ENCODE measurements around the gene MCF2L2. TPM values are rescaled to one million over a fixed set of nuclear protein-coding genes. Genes with fewer than 3 reads are reported as not detected.

Gene MCF2L2
- polyA plus RNA-seq, 2 of the 4 experiments (the other 2 are of a cell fraction) = 0.03 to 0.05 TPM

GRCh38 chr3:183434992-183435391, 6.6 kb upstream of the MCF2L2 start (continued):
- TF ChIP-seq BCL3 (IDR thresholded peaks at IDR 0.05) (no peak), ZFP36 (IDR thresholded peaks at IDR 0.05; ENCODE audit: borderline replicate concordance, partially characterized antibody) (no peak), RCOR1 (IDR thresholded peaks at IDR 0.05; ENCODE audit: low read depth, low read length) (no peak)

- no peak for DNase-seq (ENCODE audit: low read depth in 1 of 2, low spot score in 1 of 2)
- Histone ChIP-seq H3K9me3 (no peaks in the 10 kb centered on the region), H3K4me3 (no peak overlapping the region), H3K27ac (no peak overlapping the region), H3K4me2 (no peak overlapping the region), H3K4me1 (no peaks in the 10 kb centered on the region)
- 71% methylated on average over 9 of the region's 9 CpGs for WGBS (ENCODE audit: missing lambda C conversion rate)
- TF ChIP-seq CTCF (IDR thresholded peaks at IDR 0.05) (no peak), MAX (IDR thresholded peaks at IDR 0.05) (no peak), RNF2 (IDR thresholded peaks at IDR 0.05; ENCODE audit: borderline replicate concordance, low read depth) (no peak), TP53 (CRISPR knock-in tag; IDR thresholded peaks at IDR 0.05) (no peak), FOXS1 (CRISPR knock-in tag; IDR thresholded peaks at IDR 0.05) (no peak), NPAS2 (CRISPR knock-in tag; IDR thresholded peaks at IDR 0.05; ENCODE audit: borderline replicate concordance) (no peak), HEYL (CRISPR knock-in tag; IDR thresholded peaks at IDR 0.05) (no peak), MYC (IDR thresholded peaks at IDR 0.05; ENCODE audit: borderline replicate concordance, low read length) (no peak), HOXB13 (CRISPR knock-in tag; IDR thresholded peaks at IDR 0.05; ENCODE audit: low read depth) (no peak), CHD4 (IDR thresholded peaks at IDR 0.05; ENCODE audit: borderline replicate concordance) (no peak), MAZ (IDR thresholded peaks at IDR 0.05; ENCODE audit: borderline replicate concordance, low read depth, low read length) (no peak), FOSB (CRISPR knock-in tag; IDR thresholded peaks at IDR 0.05) (no peak), CHD2 (IDR thresholded peaks at IDR 0.05; ENCODE audit: low read length, partially characterized antibody) (no peak)
- ATAC-seq = no peak
- CTCF ChIA-PET = no interaction called here
- POLR2A ChIA-PET = no interaction called here
- no peak for FAIRE-seq
Measured at GRCh38 chr3:183434503-183434902, 6.1 kb upstream of the MCF2L2 start.

- no peak for DNase-seq (ENCODE audit: low read depth in 1 of 2, low spot score in 1 of 2)
- CTCF ChIA-PET = no interaction called here
- no peaks in the 10 kb centered on the region for H3K9me3 ChIP-seq
- no peak overlapping the region for H3K4me2 ChIP-seq
- POLR2A ChIA-PET = no interaction called here
- H3K27ac ChIP-seq = no peak overlapping the region
- 0 out of 3 replicates have a peak, but pooled peaks cover 4% of the 10 kb centered on the region for H3K4me1 ChIP-seq
- no peak for ATAC-seq
- no peak overlapping the region for H3K4me3 ChIP-seq
- WGBS (ENCODE audit: missing lambda C conversion rate) = 54% methylated on average over 5 of the region's 5 CpGs
- FAIRE-seq = no peak
- TF ChIP-seq ZNF302 (CRISPR knock-in tag; IDR thresholded peaks at IDR 0.05) = no peak
- no peak for TF ChIP-seq MAZ (IDR thresholded peaks at IDR 0.05; ENCODE audit: borderline replicate concordance, low read depth, low read length)
- TF ChIP-seq ATOH8 (CRISPR knock-in tag; IDR thresholded peaks at IDR 0.05; ENCODE audit: low read depth) = no peak
- no peak for TF ChIP-seq HEYL (CRISPR knock-in tag; IDR thresholded peaks at IDR 0.05)
- TF ChIP-seq FOXS1 (CRISPR knock-in tag; IDR thresholded peaks at IDR 0.05) = no peak
- TF ChIP-seq CHD2 (IDR thresholded peaks at IDR 0.05; ENCODE audit: low read length, partially characterized antibody) = no peak
- no peak for TF ChIP-seq ELK1 (IDR thresholded peaks at IDR 0.05; ENCODE audit: low read depth, low read length)
- no peak for TF ChIP-seq MAFK (IDR thresholded peaks at IDR 0.05; ENCODE audit: partially characterized antibody)
- TF ChIP-seq HDAC2 (IDR thresholded peaks at IDR 0.05) = no peak
- no peak for TF ChIP-seq SMC3 (IDR thresholded peaks at IDR 0.05)
- TF ChIP-seq BCL3 (IDR thresholded peaks at IDR 0.05) = no peak
- no peak for TF ChIP-seq HOXA7 (CRISPR knock-in tag; IDR thresholded peaks at IDR 0.05)
- no peak for TF ChIP-seq KDM1A (IDR thresholded peaks at IDR 0.05; ENCODE audit: low read depth)
Measured at GRCh38 chr3:183430325-183430957, 2.0 kb upstream of the MCF2L2 start.
